ENCODE results near the gene ZNF827. TPM values are rescaled to one million over a fixed set of nuclear protein-coding genes. Genes with fewer than 3 reads are reported as not detected.

Gene ZNF827
- total and polyA plus RNA-seq, 9 of the 15 experiments (the other 6 are each of a cell fraction or from before 2014, with no cell fraction given), result 0.07 to 0.40 TPM; not detected in 7

DNA sequence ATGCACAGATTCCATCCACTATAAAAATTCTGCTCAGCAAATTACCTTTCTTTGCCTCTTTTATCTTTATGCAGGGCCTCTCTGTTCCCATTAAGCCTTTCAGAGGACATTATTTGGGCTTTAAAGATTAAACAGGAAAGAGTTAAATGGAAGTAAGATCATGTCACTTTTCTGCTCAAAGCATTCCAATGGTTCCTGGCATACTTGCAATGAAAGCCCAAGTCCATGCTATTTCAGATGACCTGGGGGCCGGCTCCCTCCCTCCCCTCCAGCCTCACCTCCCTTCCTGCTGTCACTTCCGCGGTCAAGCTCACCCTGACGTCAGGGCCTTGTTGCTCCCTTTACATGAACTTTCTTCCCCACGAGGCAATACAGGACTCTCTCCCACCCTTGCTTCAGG is 133.1 kb downstream of the ZNF827 start:
- ChIA-PET CTCF (ENCODE audit: low intra/inter-chr PET ratio) (interaction anchor here (0.7 kb wide), 1 partner anchor 594 kb away, joined by 4 read pairs; no protein-coding TSS in a partner anchor), POLR2A (no interaction called here)
- 2% methylated on average over 5 of the region's 5 CpGs for WGBS (ENCODE audit: insufficient coverage, low coverage, missing lambda C conversion rate)
- Histone ChIP-seq H3K27ac (ENCODE audit: extremely low read depth, low read depth, low read length) (no peak overlapping the region), H3K4me2 (ENCODE audit: insufficient read depth, low read length) (no peak overlapping the region), H3K36me3 (ENCODE audit: control insufficient read depth, insufficient read depth, low read length) (no peaks in the 10 kb centered on the region), H3K4me1 (replicated peaks in 1 of 2; ENCODE audit: control insufficient read depth in 2 of 2, insufficient read depth in 2 of 2, low read length in 2 of 2) (no peaks in the 10 kb centered on the region; a peak in 1 of 5 replicates), H2AFZ (ENCODE audit: low read depth, low read length) (0 out of 2 replicates have a peak overlapping the region, but pooled peaks have one; percentile 42), H3K9me1 (ENCODE audit: control insufficient read depth, insufficient read depth, low read length) (no peaks in the 10 kb centered on the region), H4K20me1 (replicated peaks; ENCODE audit: control insufficient read depth, insufficient read depth, low read length) (no peaks in the 10 kb centered on the region), H3K9me3 (replicated peaks; ENCODE audit: control insufficient read depth, insufficient read depth, low read depth, low read length) (peaks cover 2% of the 10 kb centered on the region; the same call in 1 of the 2 replicates), H3K9ac (ENCODE audit: insufficient read depth in 1 of 2, low read depth in 2 of 2, low read length in 2 of 2) (no peak overlapping the region), H3K4me3 (no peak overlapping the region), H3K79me2 (ENCODE audit: control insufficient read depth, insufficient read depth, low read length) (no peaks in the 10 kb centered on the region), H3K27me3 (ENCODE audit: control insufficient read depth in 2 of 2, insufficient read depth in 2 of 2, low read length in 2 of 2) (no peaks in the 10 kb centered on the region)
- in situ Hi-C loops (cut with MboI) (no loop called here), intact Hi-C loops (cut with micrococcal nuclease) (no loop called here)
- no peak for FAIRE-seq
- TF ChIP-seq ZNF316 (IDR thresholded peaks at IDR 0.05), result no peak
- no peak for TF ChIP-seq EP400 (IDR thresholded peaks at IDR 0.05)
- 0 out of 2 replicates have a peak, but pooled peaks have one; percentile 11 for TF ChIP-seq CREM (IDR thresholded peaks at IDR 0.05; ENCODE audit: low read depth)
- no peak for TF ChIP-seq BMI1 (IDR thresholded peaks at IDR 0.05; ENCODE audit: low read length)
- TF ChIP-seq ZNF146 (CRISPR knock-in tag; IDR thresholded peaks at IDR 0.05; ENCODE audit: unreplicated experiment), result no peak
- TF ChIP-seq ZNF23 (CRISPR knock-in tag; IDR thresholded peaks at IDR 0.05), result no peak
- peak; percentile 26; the same call in 1 of the 2 replicates for TF ChIP-seq GABPA (tag; conservative IDR thresholded peaks at IDR 0.05; ENCODE audit: low read depth)
- peak in 1 of 4 experiments; percentile 9 for DNase-seq (ENCODE audit: extremely low read depth in 1 of 4, low spot score in 3 of 4)
- no TSS peak for BruUV-seq (replicated peaks)
- ATAC-seq, result no peak

DNA sequence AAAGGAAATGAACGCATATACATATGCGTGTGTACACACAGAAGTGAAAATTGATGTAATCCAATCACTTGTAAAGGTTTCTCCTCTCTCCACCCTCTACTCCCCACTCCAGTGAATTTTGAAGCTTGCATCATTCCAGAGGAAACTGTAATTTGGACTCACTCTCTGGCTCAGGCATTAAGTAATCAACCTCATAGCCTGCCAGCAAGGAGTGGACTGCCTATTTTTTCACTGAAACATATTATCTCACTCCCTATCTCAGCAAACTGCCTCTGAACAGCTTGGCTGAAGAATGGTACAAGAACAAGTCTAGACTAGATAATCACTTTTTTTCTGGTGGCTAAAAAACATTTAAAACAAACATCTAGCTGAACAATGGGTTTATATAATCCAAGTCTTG is 134.5 kb downstream of the ZNF827 start:
- Histone ChIP-seq H3K36me3 (ENCODE audit: control insufficient read depth, insufficient read depth, low read length) (no peaks in the 10 kb centered on the region), H2AFZ (ENCODE audit: low read depth, low read length) (no peak overlapping the region), H4K20me1 (replicated peaks; ENCODE audit: control insufficient read depth, insufficient read depth, low read length) (no peaks in the 10 kb centered on the region), H3K79me2 (ENCODE audit: control insufficient read depth, insufficient read depth, low read length) (no peaks in the 10 kb centered on the region), H3K27ac (ENCODE audit: extremely low read depth, low read depth, low read length) (no peak overlapping the region), H3K9ac (ENCODE audit: insufficient read depth in 1 of 2, low read depth in 2 of 2, low read length in 2 of 2) (no peak overlapping the region), H3K27me3 (ENCODE audit: control insufficient read depth in 2 of 2, insufficient read depth in 2 of 2, low read length in 2 of 2) (no peaks in the 10 kb centered on the region; a peak in 1 of 5 replicates), H3K4me1 (replicated peaks in 1 of 2; ENCODE audit: control insufficient read depth in 2 of 2, insufficient read depth in 2 of 2, low read length in 2 of 2) (no peaks in the 10 kb centered on the region; a peak in 1 of 5 replicates), H3K4me2 (ENCODE audit: insufficient read depth, low read length) (no peak overlapping the region), H3K9me1 (ENCODE audit: control insufficient read depth, insufficient read depth, low read length) (no peaks in the 10 kb centered on the region), H3K9me3 (replicated peaks; ENCODE audit: control insufficient read depth, insufficient read depth, low read depth, low read length) (no peaks in the 10 kb centered on the region), H3K4me3 (no peak overlapping the region)
- in situ Hi-C loops (cut with MboI), result no loop called here
- CTCF ChIA-PET (ENCODE audit: low intra/inter-chr PET ratio), result no interaction called here
- POLR2A ChIA-PET, result interaction anchor here (0.9 kb wide), 1 partner anchor 643 kb away, joined by 3 read pairs; no protein-coding TSS in a partner anchor
- intact Hi-C loops (cut with micrococcal nuclease), result no loop called here
- WGBS (ENCODE audit: insufficient coverage, low coverage, missing lambda C conversion rate), result 14% methylated on average over 2 of the region's 2 CpGs
- no TSS peak for BruUV-seq (replicated peaks)
- TF ChIP-seq CEBPG (CRISPR knock-in tag; IDR thresholded peaks at IDR 0.05) (no peak), CEBPG (tag; conservative IDR thresholded peaks at IDR 0.05 in 1 of 2, IDR thresholded peaks at IDR 0.05 in 1 of 2) (peak; percentile 32 to 61; a peak in 3 of 4 replicates), L3MBTL2 (IDR thresholded peaks at IDR 0.05) (no peak)
- no peak for DNase-seq (ENCODE audit: extremely low read depth in 1 of 4, low spot score in 3 of 4)
- ATAC-seq, result no peak
- no peak for FAIRE-seq

Data from K562 (cell line).